Endothelial cell of umbilical vein (primary cell): ENCODE measurements around the gene FXYD6. TPM values are rescaled to one million over a fixed set of nuclear protein-coding genes. Genes with fewer than 3 reads are reported as not detected.

Experiments used
- BruUV-seq: library from RNA; stranded (reverse); fragments of 400-500 nt; replicated peaks from 2 replicates; lab custom pipeline; 2021; lab: Mats Ljungman, UMichigan
- CTCF ChIA-PET: fragments of 300-600, 350-600 bp; sonication (Branson Sonifier 250); formaldehyde crosslinking; loops from one replicate; lab custom pipeline; 2021; ENCODE audit warnings: antibody characterized with exemption, inconsistent platforms; lab: Charles Lee
- POLR2A ChIA-PET: fragments of 300-600, 350-600 bp; sonication (Branson Sonifier 250); formaldehyde crosslinking; loops from one replicate; lab custom pipeline; 2021; ENCODE audit warnings: antibody characterized with exemption, inconsistent platforms; lab: Charles Lee
- DNase-seq: peaks from one replicate; pipeline ENCODE4 v3.0.0-alpha.2; 2011; ENCODE audit warnings: low read depth, low spot score
- FAIRE-seq: peaks from 2 replicates; lab custom pipeline; 2011; peaks lifted over from hg19 to GRCh38; lab: Jason Lieb, UNC
- H2AFZ ChIP-seq: 2 replicates; pipeline ENCODE4 v1.6.0; 2012; ENCODE audit warnings: low read depth, low read length, control low read depth, inconsistent platforms
- H3K27ac ChIP-seq: 2 replicates; pipeline ENCODE4 v1.5.1; 2011; ENCODE audit warnings: low read depth, mild to moderate bottlenecking, control low read depth, low read length, moderate library complexity; ENCODE audit not compliant: insufficient read depth
- H3K27me3 ChIP-seq, 2 experiments: 2 replicates each; pipeline versions ENCODE4 v1.6.0 to v1.6.1; 2011; ENCODE audit warnings: low read length in 2 of 2, mixed read lengths in 1 of 2; ENCODE audit not compliant: control insufficient read depth in 2 of 2, insufficient read depth in 2 of 2
- H3K36me3 ChIP-seq, 2 experiments: 2 replicates in 1 of 2; 3 replicates in 1 of 2; pipeline ENCODE4 v1.5.1; 2011; ENCODE audit warnings: low read length in 2 of 2, mild to moderate bottlenecking in 1 of 2, moderate library complexity in 1 of 2; ENCODE audit not compliant: control insufficient read depth in 2 of 2, insufficient read depth in 2 of 2; ENCODE audit errors: extremely low read depth in 1 of 2
- H3K4me1 ChIP-seq: 3 replicates; pipeline ENCODE4 v1.5.1; 2011; ENCODE audit warnings: mild to moderate bottlenecking, low read length; ENCODE audit not compliant: control insufficient read depth, insufficient read depth; ENCODE audit errors: extremely low read depth
- H3K4me2 ChIP-seq: 2 replicates; pipeline ENCODE4 v1.6.1; 2011; ENCODE audit warnings: low read length, control low read depth, mixed read lengths; ENCODE audit not compliant: insufficient read depth
- H3K4me3 ChIP-seq, 3 experiments: fragments of 200-600 bp in 1 of 3; sonication (generic), shearing (Covaris generic) in 1 of 3; replicated peaks in 1 of 3; 2 replicates each; pipeline ENCODE4 v1.5.1; 2011 to 2016; ENCODE audit warnings: control low read depth in 3 of 3, low read length in 3 of 3, mild to moderate bottlenecking in 2 of 3, inconsistent platforms in 1 of 3, low read depth in 1 of 3, moderate library complexity in 1 of 3; ENCODE audit not compliant: insufficient read depth in 1 of 3
- H3K79me2 ChIP-seq: 2 replicates; pipeline ENCODE4 v1.6.0; 2012; ENCODE audit warnings: low read length, inconsistent platforms; ENCODE audit not compliant: control insufficient read depth, insufficient read depth
- H3K9ac ChIP-seq: replicated peaks from 2 replicates; pipeline ENCODE3; 2011; ENCODE audit warnings: low read length, control low read depth; ENCODE audit not compliant: insufficient read depth; ENCODE audit errors: extremely low read depth
- H3K9me1 ChIP-seq: replicated peaks from 3 replicates; pipeline ENCODE4 v1.6.0; 2011; ENCODE audit warnings: mild to moderate bottlenecking, low read length; ENCODE audit not compliant: control insufficient read depth, insufficient read depth; ENCODE audit errors: extremely low read depth
- H3K9me3 ChIP-seq: replicated peaks from 2 replicates; pipeline ENCODE4 v1.5.1; 2012; ENCODE audit warnings: low read length, inconsistent platforms; ENCODE audit not compliant: control insufficient read depth, insufficient read depth
- H4K20me1 ChIP-seq: replicated peaks from 2 replicates; pipeline ENCODE3; 2011; ENCODE audit warnings: mild to moderate bottlenecking, low read length; ENCODE audit not compliant: control insufficient read depth, insufficient read depth; ENCODE audit errors: extremely low read depth
- EZH2 ChIP-seq: IDR thresholded peaks from 2 replicates; pipeline ENCODE4 v1.6.1; 2012; ENCODE audit warnings: borderline replicate concordance, low read depth, mild to moderate bottlenecking, moderate library complexity, low read length, inconsistent platforms; ENCODE audit not compliant: severe bottlenecking
- FOS ChIP-seq: IDR thresholded peaks from 2 replicates; pipeline ENCODE4 v1.6.1; 2011; ENCODE audit warnings: mild to moderate bottlenecking, low read length, moderate library complexity, borderline replicate concordance; ENCODE audit not compliant: insufficient read depth
- GATA2 ChIP-seq: IDR thresholded peaks from 2 replicates; pipeline ENCODE4 v1.7.0; 2011; ENCODE audit warnings: low read depth, mild to moderate bottlenecking, moderate library complexity, mixed read lengths, low read length; ENCODE audit not compliant: insufficient read length, insufficient read depth
- JUN ChIP-seq: IDR thresholded peaks from 2 replicates; pipeline ENCODE4 v1.6.1; 2011; ENCODE audit warnings: borderline replicate concordance, low read depth; ENCODE audit not compliant: insufficient read length, insufficient read depth
- MYC ChIP-seq: IDR thresholded peaks from one replicate; pipeline ENCODE4 v1.6.1; 2011; ENCODE audit warnings: mild to moderate bottlenecking, low read depth, low read length
- POLR2A ChIP-seq: IDR thresholded peaks from 2 replicates; pipeline ENCODE4 v1.6.1; 2012; ENCODE audit warnings: low read depth, mild to moderate bottlenecking, control low read depth, low read length
- POLR2AphosphoS5 ChIP-seq: IDR thresholded peaks from 2 replicates; pipeline ENCODE4 v1.6.1; 2012; ENCODE audit warnings: low read depth, mild to moderate bottlenecking, control low read depth, low read length, moderate library complexity; ENCODE audit not compliant: insufficient read depth
- dilution Hi-C: fragments of 300-500 bp; cut with MboI; formaldehyde crosslinking; loops from one replicate; pipeline ENCODE4 v1.15.0; 2019; ENCODE audit warnings: low sequenced_read_pairs; ENCODE audit not compliant: extremely low pct_ligation_motif_present
- intact Hi-C: fragments of 100-400 bp; cut with micrococcal nuclease; formaldehyde crosslinking; loops from one replicate; pipeline ENCODE4 v1.10.0; 2022
- polyA plus RNA-seq, 4 experiments: library from polyadenylated mRNA; depleted of rRNA in 3 of 4; stranded (reverse) in 3 of 4; unstranded in 1 of 4; fragments of >200 nt; gene quantifications; 2 replicates each; pipeline versions ENCODE4 v1.2.1 to v1.2.3, GENCODE V29; 2011 to 2012; ENCODE audit warnings: missing spikeins in 1 of 4
- total RNA-seq: library from RNA; stranded (reverse); gene quantifications from 2 replicates; pipeline ENCODE4 v1.2.3, GENCODE V29; 2021
- TF ChIP-seq, protein P1 (sequence below), 2 donors: IDR thresholded peaks; 1 replicate in 1 of 2; 2 replicates in 1 of 2; pipeline ENCODE4 v1.5.1; 2011; ENCODE audit warnings: low read length in 2 of 2, mild to moderate bottlenecking in 2 of 2, moderate library complexity in 2 of 2, control low read depth in 1 of 2, inconsistent platforms in 1 of 2, low read depth in 1 of 2; ENCODE audit not compliant: insufficient read depth in 1 of 2; ENCODE audit errors: extremely low read depth in 1 of 2
- TF ChIP-seq, protein P2 (sequence below): IDR thresholded peaks from 2 replicates; pipeline ENCODE4 v1.6.1; 2011; ENCODE audit not compliant: insufficient read depth, insufficient read length

FXYD6 gene
- total and polyA plus RNA-seq, 2 donors (not counting 3 experiments of a cell fraction or from before 2014, with no cell fraction given) = 1.4 to 8.7 TPM

GRCh38 chr11:117861151-117862018 lies 15.1 kb downstream of the FXYD6 start:
- DNase-seq = peak; percentile 15
- FAIRE-seq = no peak

More at GRCh38 chr11:117861151-117862018, 15.1 kb downstream of the FXYD6 start:
- H2AFZ ChIP-seq = peak overlapping the region; percentile 42
- H3K36me3 ChIP-seq = no peaks in the 10 kb centered on the region
- no TSS peak for BruUV-seq
- H3K9ac ChIP-seq = no peak overlapping the region
- no peaks in the 10 kb centered on the region for H3K9me3 ChIP-seq
- H3K4me2 ChIP-seq = no peak overlapping the region
- CTCF ChIA-PET = interaction anchor here (1.0 to 2.1 kb wide), 6 partner anchors 9 to 192 kb away, joined by 3 to 11 read pairs (median 4); no protein-coding TSS in a partner anchor
- H3K27ac ChIP-seq = no peak overlapping the region
- H3K9me1 ChIP-seq = no peaks in the 10 kb centered on the region
- intact Hi-C loops = no loop called here
- H3K4me1 ChIP-seq = peaks cover 6% of the 10 kb centered on the region
- no peaks in the 10 kb centered on the region for H3K79me2 ChIP-seq
- POLR2A ChIA-PET = interaction anchor here (0.6 kb wide), 1 partner anchor 924 kb away, joined by 3 read pairs; no protein-coding TSS in a partner anchor
- H3K4me3 ChIP-seq = no peak overlapping the region
- no peaks in the 10 kb centered on the region for H3K27me3 ChIP-seq
- no peak for TF ChIP-seq FOS
- TF ChIP-seq JUN = no peak
- TF ChIP-seq POLR2A = no peak
- no peak for TF ChIP-seq POLR2AphosphoS5
- TF ChIP-seq, protein P1, sequence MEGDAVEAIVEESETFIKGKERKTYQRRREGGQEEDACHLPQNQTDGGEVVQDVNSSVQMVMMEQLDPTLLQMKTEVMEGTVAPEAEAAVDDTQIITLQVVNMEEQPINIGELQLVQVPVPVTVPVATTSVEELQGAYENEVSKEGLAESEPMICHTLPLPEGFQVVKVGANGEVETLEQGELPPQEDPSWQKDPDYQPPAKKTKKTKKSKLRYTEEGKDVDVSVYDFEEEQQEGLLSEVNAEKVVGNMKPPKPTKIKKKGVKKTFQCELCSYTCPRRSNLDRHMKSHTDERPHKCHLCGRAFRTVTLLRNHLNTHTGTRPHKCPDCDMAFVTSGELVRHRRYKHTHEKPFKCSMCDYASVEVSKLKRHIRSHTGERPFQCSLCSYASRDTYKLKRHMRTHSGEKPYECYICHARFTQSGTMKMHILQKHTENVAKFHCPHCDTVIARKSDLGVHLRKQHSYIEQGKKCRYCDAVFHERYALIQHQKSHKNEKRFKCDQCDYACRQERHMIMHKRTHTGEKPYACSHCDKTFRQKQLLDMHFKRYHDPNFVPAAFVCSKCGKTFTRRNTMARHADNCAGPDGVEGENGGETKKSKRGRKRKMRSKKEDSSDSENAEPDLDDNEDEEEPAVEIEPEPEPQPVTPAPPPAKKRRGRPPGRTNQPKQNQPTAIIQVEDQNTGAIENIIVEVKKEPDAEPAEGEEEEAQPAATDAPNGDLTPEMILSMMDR (IDR thresholded peaks at IDR 0.05; ENCODE audit: extremely low read depth in 1 of 2, insufficient read depth in 1 of 2, low read depth in 1 of 2, low read length in 2 of 2) = no peak
- TF ChIP-seq, protein P2, sequence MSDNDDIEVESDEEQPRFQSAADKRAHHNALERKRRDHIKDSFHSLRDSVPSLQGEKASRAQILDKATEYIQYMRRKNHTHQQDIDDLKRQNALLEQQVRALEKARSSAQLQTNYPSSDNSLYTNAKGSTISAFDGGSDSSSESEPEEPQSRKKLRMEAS = no peak
- TF ChIP-seq GATA2 = no peak
- TF ChIP-seq EZH2 = no peak
- no peak for TF ChIP-seq MYC
- dilution Hi-C loops = no loop called here
- no peaks in the 10 kb centered on the region for H4K20me1 ChIP-seq
